ENCODE results near the gene TP53I13. TPM values are rescaled to one million over a fixed set of nuclear protein-coding genes. Genes with fewer than 3 reads are reported as not detected.
A peak's percentile ranks its signal among the peaks of the same experiment; 100 is the strongest.

The TP53I13 gene
- polyA plus RNA-seq, 2 of the 4 experiments (the other 2 are of a cell fraction): 27.5 to 57.8 TPM

- TF ChIP-seq E2F6 (IDR thresholded peaks at IDR 0.05; ENCODE audit: borderline replicate concordance, low read depth) (no peak), HOXB5 (CRISPR knock-in tag; IDR thresholded peaks at IDR 0.05) (no peak)
Measured at GRCh38 chr17:29615492-29616299, 47.2 kb downstream of the TP53I13 start (continued).

GRCh38 chr17:29616300-29617048, 48.0 kb downstream of the TP53I13 start:
- no peak for FAIRE-seq
- H3K9me3 ChIP-seq: no peaks in the 10 kb centered on the region
- CTCF ChIA-PET: interaction anchor here (0.6 to 23.2 kb wide), 34 partner anchors 10 to 588 kb away, joined by 3 to 447 read pairs (median 6); partner anchors contain the start of genes ABHD15, ANKRD13B, SSH2 and TP53I13
- no peak overlapping the region; a peak in 1 of 6 replicates for H3K27ac ChIP-seq
- POLR2A ChIA-PET: interaction anchor here (0.5 to 2.3 kb wide), 5 partner anchors 10 to 315 kb away, joined by 3 to 15 read pairs (median 8); partner anchors contain the start of gene ANKRD13B
- no peak for ATAC-seq
- TF ChIP-seq HOXB5 (CRISPR knock-in tag; IDR thresholded peaks at IDR 0.05): no peak
- no peak for TF ChIP-seq NFE2L2 (conservative IDR thresholded peaks at IDR 0.05; ENCODE audit: low read length)
- TF ChIP-seq ZNF302 (CRISPR knock-in tag; IDR thresholded peaks at IDR 0.05): no peak
- no peak for TF ChIP-seq HDAC2 (IDR thresholded peaks at IDR 0.05)
- TF ChIP-seq PHF8 (IDR thresholded peaks at IDR 0.05; ENCODE audit: borderline replicate concordance, low read depth): no peak
- TF ChIP-seq ZC3H11A (IDR thresholded peaks at IDR 0.05): no peak
- H3K4me1 ChIP-seq: peaks cover 49% of the 10 kb centered on the region
- H3K4me2 ChIP-seq: no peak overlapping the region
- WGBS (ENCODE audit: missing lambda C conversion rate): 94% methylated on average over 32 of the region's 32 CpGs
- H3K4me3 ChIP-seq: no peak overlapping the region
- no peak for DNase-seq (ENCODE audit: low read depth in 1 of 2, low spot score in 1 of 2)

- peak overlapping the region; percentile 23; the same call in 1 of the 3 replicates for H3K4me3 ChIP-seq
- peak overlapping the region; percentile 70 for H3K4me2 ChIP-seq
- TF ChIP-seq SMC3 (IDR thresholded peaks at IDR 0.05): 0 out of 3 replicates have a peak, but pooled peaks have one; percentile 15
- TF ChIP-seq JUN (IDR thresholded peaks at IDR 0.05): no peak
- peak; percentile 58 for TF ChIP-seq CTCF (IDR thresholded peaks at IDR 0.05)
- TF ChIP-seq PBX3 (IDR thresholded peaks at IDR 0.05): no peak
- TF ChIP-seq MAX (IDR thresholded peaks at IDR 0.05): peak; percentile 66; the same call in 1 of the 2 replicates
- peak in 1 of 2 experiments; percentile 23; a peak in 1 of 5 replicates for TF ChIP-seq RAD21 (conservative IDR thresholded peaks at IDR 0.05 in 1 of 2, IDR thresholded peaks at IDR 0.05 in 1 of 2)
- peak; percentile 21; the same call in 1 of the 2 replicates for TF ChIP-seq POLR2A (IDR thresholded peaks at IDR 0.05; ENCODE audit: low read length)
- no peak for TF ChIP-seq HES2 (IDR thresholded peaks at IDR 0.05)
- no peak for TF ChIP-seq BHLHE40 (IDR thresholded peaks at IDR 0.05; ENCODE audit: low read depth, low read length)
- no peak for TF ChIP-seq RFX5 (IDR thresholded peaks at IDR 0.05)
- no peak for TF ChIP-seq ZC3H11A (IDR thresholded peaks at IDR 0.05)
- TF ChIP-seq ATOH8 (CRISPR knock-in tag; IDR thresholded peaks at IDR 0.05; ENCODE audit: low read depth): no peak
- no peaks in the 10 kb centered on the region for H3K9me3 ChIP-seq
- peak; percentile 84 to 88 for DNase-seq (ENCODE audit: low read depth in 1 of 2, low spot score in 1 of 2)
- 48% methylated on average over 15 of the region's 16 CpGs for WGBS (ENCODE audit: missing lambda C conversion rate)
- peak overlapping the region in 1 of 2 experiments; percentile 82; a peak in 4 of 6 replicates for H3K27ac ChIP-seq
- H3K4me1 ChIP-seq: peaks cover 56% of the 10 kb centered on the region
- FAIRE-seq: no peak
- ChIA-PET POLR2A (interaction anchor here (0.5 to 2.3 kb wide), 4 partner anchors 10 to 315 kb away, joined by 3 to 15 read pairs (median 6); partner anchors contain the start of gene ANKRD13B), CTCF (interaction anchor here (0.6 to 23.2 kb wide), 39 partner anchors 10 to 588 kb away, joined by 3 to 447 read pairs (median 5); partner anchors contain the start of genes ABHD15, ANKRD13B, SSH2 and TP53I13)
- peak; percentile 19 to 67; a peak in 3 of 6 replicates for ATAC-seq
Measured at GRCh38 chr17:29617125-29617480, 48.6 kb downstream of the TP53I13 start.

Measured in A549 (cell line).